Left lung (tissue), 10 donors: ENCODE data around the gene BAG3. TPM values are rescaled to one million over a fixed set of nuclear protein-coding genes. Genes with fewer than 3 reads are reported as not detected.

Experiments
- ATAC-seq: fragments of 200-7000 bp; cut with Tn5 transposase; one replicate; pipeline ENCODE4 v1.9.1; 2020; ENCODE audit warnings: moderate library complexity
- DNase-seq, 4 donors: peaks; one replicate each; pipeline ENCODE4 v3.0.0-alpha.2; 2013 to 2020
- H3K27ac ChIP-seq, 2 donors: fragments of 200-600 bp; sonication (generic) in 1 of 2; one replicate each; pipeline versions ENCODE4 v1.5.0 to v1.8.0; 2020 to 2021
- H3K27me3 ChIP-seq, 2 donors: fragments of 200-600 bp; sonication (generic) in 1 of 2; one replicate each; pipeline versions ENCODE4 v1.5.0 to v1.8.0; 2020 to 2021
- H3K36me3 ChIP-seq, 2 donors: fragments of 200-600 bp; sonication (generic) in 1 of 2; one replicate each; pipeline versions ENCODE4 v1.5.0 to v1.8.0; 2020 to 2021
- H3K4me1 ChIP-seq, 2 donors: fragments of 200-600 bp; one replicate each; pipeline ENCODE4 v1.8.0; 2021
- H3K4me3 ChIP-seq, 2 donors: fragments of 200-600 bp; sonication (generic) in 1 of 2; one replicate each; pipeline versions ENCODE4 v1.5.0 to v1.8.0; 2020 to 2021; ENCODE audit warnings: mild to moderate bottlenecking in 1 of 2
- H3K9me3 ChIP-seq, 2 donors: fragments of 200-600 bp; sonication (generic) in 1 of 2; one replicate each; pipeline versions ENCODE4 v1.5.0 to v1.8.0; 2020 to 2021
- intact Hi-C, 2 donors: fragments of 100-400 bp; cut with DNase I; formaldehyde crosslinking; loops; one replicate each; pipeline versions ENCODE4 v1.11.2 to v1.14.2; 2022
- polyA plus RNA-seq, 6 donors: library from polyadenylated mRNA; unstranded; fragments of 120-200 nt; gene quantifications; one replicate each; pipeline ENCODE4 v1.2.1, GENCODE V29; 2013; ENCODE audit not compliant: insufficient read length in 6 of 6
- total RNA-seq, 2 donors: library from RNA; stranded (reverse); fragmentation: NEBNext Ultra II Directional; extraction: Animal tissue kit (Norgen Biotek cat#: 25700); gene quantifications; one replicate each; pipeline ENCODE4 v1.2.1, GENCODE V29; 2021
- TF ChIP-seq, protein P1 (sequence below), 2 donors: fragments of 200-600 bp; sonication (generic) in 1 of 2; IDR thresholded peaks; one replicate each; pipeline versions ENCODE4 v1.5.0 to v1.8.0; 2021; ENCODE audit warnings: antibody characterized with exemption in 2 of 2
- donor health status: DM: no; HTN: yes; CAD: no.
- donor health status: DM: no; HTN: no; CAD: no.

Gene BAG3
- total and polyA plus RNA-seq, 8 donors = 15.5 to 49.9 (median 19.6) TPM

DNA sequence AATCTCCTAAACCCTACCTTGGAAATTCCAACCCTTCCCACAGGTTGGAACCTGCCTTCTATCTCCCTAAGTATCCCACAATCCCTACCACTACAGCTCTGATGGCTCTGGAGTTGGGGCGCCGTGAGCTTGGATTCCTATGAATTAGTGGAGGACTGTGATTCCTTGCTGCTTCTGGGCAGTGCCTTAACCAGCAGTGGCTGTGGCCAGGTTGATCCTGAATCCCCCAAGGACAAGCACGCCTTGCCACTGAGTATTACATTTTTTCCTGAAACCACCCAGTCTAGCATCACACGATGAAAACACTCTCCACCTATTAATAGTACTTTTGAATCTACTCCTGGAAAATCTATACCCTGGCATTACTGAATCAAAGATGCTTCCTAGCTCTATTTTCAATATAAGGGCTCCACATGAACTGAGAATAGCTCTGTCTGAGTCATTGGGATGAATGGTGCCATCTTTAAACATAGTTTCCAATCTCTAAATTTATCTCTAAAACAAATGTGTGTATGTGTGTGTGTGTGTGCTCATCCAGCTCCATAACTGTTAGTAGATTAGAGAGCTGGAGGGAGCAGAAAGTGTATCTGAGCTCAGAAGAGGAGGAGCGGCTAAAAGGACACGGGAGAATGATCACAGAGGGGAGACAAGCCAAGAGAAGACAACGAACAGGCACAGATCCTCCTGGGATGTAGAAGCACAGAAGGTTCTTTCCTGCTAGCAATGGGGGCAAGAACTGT, 62.7 kb downstream of the BAG3 start:
- intact Hi-C loops = no loop called here
- Histone ChIP-seq H3K4me1 (no peaks in the 10 kb centered on the region), H3K9me3 (no peaks in the 10 kb centered on the region), H3K4me3 (no peak overlapping the region), H3K27ac (no peak overlapping the region), H3K36me3 (no peaks in the 10 kb centered on the region), H3K27me3 (no peaks in the 10 kb centered on the region)
- TF ChIP-seq, protein P1, sequence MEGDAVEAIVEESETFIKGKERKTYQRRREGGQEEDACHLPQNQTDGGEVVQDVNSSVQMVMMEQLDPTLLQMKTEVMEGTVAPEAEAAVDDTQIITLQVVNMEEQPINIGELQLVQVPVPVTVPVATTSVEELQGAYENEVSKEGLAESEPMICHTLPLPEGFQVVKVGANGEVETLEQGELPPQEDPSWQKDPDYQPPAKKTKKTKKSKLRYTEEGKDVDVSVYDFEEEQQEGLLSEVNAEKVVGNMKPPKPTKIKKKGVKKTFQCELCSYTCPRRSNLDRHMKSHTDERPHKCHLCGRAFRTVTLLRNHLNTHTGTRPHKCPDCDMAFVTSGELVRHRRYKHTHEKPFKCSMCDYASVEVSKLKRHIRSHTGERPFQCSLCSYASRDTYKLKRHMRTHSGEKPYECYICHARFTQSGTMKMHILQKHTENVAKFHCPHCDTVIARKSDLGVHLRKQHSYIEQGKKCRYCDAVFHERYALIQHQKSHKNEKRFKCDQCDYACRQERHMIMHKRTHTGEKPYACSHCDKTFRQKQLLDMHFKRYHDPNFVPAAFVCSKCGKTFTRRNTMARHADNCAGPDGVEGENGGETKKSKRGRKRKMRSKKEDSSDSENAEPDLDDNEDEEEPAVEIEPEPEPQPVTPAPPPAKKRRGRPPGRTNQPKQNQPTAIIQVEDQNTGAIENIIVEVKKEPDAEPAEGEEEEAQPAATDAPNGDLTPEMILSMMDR (IDR thresholded peaks at IDR 0.05) = no peak
- no peak for DNase-seq
- ATAC-seq = no peak

DNA sequence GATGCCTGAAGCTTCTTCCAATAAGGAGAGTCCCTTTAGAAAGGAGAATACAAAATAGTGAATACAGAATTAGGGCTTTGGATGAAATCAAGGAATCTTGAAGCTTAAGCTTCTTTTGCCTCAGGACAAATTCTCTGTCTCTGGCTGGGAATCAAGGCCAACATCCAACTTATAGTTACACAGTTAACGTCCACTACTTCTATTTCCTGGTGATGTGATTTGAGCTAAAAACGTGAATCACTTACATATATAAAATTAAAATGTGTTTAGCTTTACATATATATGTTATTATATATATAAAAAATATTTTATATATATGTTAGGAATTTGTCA, 63.3 kb downstream of the BAG3 start:
- TF ChIP-seq, protein P1 (IDR thresholded peaks at IDR 0.05) = no peak
- no peaks in the 10 kb centered on the region for H3K36me3 ChIP-seq
- intact Hi-C loops = no loop called here
- ATAC-seq (no peak), DNase-seq (no peak)
- no peak overlapping the region for H3K27ac ChIP-seq
- no peaks in the 10 kb centered on the region for H3K9me3 ChIP-seq
- H3K27me3 ChIP-seq = no peaks in the 10 kb centered on the region
- H3K4me1 ChIP-seq = no peaks in the 10 kb centered on the region
- no peak overlapping the region for H3K4me3 ChIP-seq

DNA sequence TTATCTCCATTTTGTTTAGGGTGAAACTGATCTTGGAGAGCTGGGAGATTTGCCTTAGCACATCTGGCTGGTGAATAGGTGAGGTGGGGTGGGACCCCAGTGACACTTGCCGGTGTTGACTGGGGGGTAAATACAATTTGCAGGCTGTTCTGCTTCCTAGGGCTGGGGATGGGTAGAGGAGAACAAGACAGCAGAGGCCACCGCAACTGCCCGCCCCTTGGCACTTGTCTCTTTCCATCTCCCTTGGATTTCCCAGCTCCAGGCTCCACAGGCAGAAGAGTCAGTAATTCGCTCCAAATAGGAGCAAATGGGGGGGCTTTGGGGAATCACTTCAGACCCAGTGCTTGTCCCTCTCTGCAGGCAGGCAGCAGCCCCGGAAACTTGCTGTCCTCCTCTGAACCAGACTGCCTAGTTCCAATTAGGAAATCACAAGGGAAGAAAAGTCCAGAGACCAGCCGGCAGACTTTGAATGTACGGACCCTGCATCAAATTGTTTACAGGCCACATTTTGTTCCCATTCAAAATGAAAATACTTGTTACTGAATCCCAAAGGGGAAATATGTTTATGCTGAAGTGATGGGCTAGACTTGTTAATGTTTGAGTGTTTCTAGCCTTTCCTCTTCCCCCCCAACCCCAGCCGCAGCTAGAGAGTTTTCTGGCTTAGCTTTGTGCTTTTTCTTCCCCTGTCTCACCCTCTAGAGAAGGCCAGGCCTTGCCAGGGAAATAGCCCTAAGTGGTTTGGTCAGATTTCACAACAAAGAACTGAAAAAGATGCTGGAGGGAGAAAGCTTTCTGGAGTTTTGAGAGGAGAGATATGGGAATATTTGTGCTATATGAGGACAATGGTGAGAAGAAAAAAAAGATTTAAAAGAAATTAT, 64.7 kb downstream of the BAG3 start:
- intact Hi-C loops = no loop called here

DNA sequence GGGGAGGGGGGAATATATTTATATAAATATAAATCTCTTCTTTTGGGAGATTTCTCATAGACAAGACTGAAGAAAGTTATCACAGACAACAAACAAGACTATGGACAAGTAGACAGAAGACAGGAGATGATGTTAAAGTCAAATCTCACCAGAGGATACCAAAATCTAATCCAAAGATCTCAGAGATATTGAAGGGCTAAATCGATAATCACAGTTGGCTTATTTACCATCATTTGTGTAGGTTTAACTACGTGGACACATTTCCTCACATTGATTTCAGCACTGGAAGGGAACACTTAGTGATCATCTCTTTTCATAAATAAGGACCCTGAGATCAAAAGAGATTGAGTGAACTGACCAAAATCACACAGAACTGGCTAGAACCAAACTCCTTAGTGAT, 72.0 kb downstream of the BAG3 start:
- TF ChIP-seq, protein P1 (IDR thresholded peaks at IDR 0.05) = no peak
- intact Hi-C loops = no loop called here
- H3K36me3 ChIP-seq = no peaks in the 10 kb centered on the region
- no peak for DNase-seq
- ATAC-seq = no peak
- H3K27me3 ChIP-seq = no peaks in the 10 kb centered on the region
- no peak overlapping the region for H3K4me3 ChIP-seq
- H3K4me1 ChIP-seq = peaks cover 6 to 28% of the 10 kb centered on the region in 2 donors
- H3K9me3 ChIP-seq = no peaks in the 10 kb centered on the region
- H3K27ac ChIP-seq = no peak overlapping the region

More for the DNA sequence above, 64.7 kb downstream of the BAG3 start:
- Histone ChIP-seq H3K27me3 (no peaks in the 10 kb centered on the region), H3K36me3 (no peaks in the 10 kb centered on the region), H3K9me3 (no peaks in the 10 kb centered on the region), H3K4me3 (no peak overlapping the region), H3K4me1 (no peaks in the 10 kb centered on the region), H3K27ac (peak overlapping the region in 1 of 2 donors; percentile 10)
- TF ChIP-seq, protein P1 (IDR thresholded peaks at IDR 0.05) = no peak
- DNase-seq (peak in 2 of 4 donors; percentile 29 to 51), ATAC-seq (peak; percentile 65)

DNA sequence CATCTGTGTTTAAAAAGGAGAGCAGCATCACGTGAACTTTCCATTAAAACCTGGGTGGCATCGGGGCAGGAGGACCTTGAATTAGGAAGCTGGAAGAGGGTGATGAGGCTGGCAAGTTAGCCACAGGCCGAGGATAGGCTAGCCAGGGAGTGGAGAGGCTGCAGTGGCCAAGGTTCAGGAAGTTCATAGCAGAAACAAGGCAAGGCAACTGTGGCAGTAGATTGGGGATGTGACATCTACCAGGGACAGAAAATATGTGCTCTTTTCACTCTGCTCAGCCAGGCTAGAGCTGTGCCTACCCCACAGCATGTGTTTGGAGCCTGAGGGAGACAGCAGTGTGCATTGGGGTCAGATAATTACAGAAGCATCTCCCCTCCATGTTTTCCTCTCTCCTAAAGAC, 72.4 kb downstream of the BAG3 start:
- H3K4me1 ChIP-seq = peaks cover 6 to 31% of the 10 kb centered on the region in 2 donors
- no peaks in the 10 kb centered on the region for H3K27me3 ChIP-seq
- no peak for ATAC-seq
- intact Hi-C loops = no loop called here
- TF ChIP-seq, protein P1 (IDR thresholded peaks at IDR 0.05) = no peak
- DNase-seq = no peak
- no peak overlapping the region for H3K27ac ChIP-seq
- no peaks in the 10 kb centered on the region for H3K36me3 ChIP-seq
- H3K9me3 ChIP-seq = no peaks in the 10 kb centered on the region
- H3K4me3 ChIP-seq = no peak overlapping the region
